PFSK-1 (cell line): Measurements from ENCODE around the gene ENTHD1.

Experiments used
- FOXP2 ChIP-seq: optimal IDR thresholded peaks from 2 replicates; pipeline ENCODE3; 2011; ENCODE audit warnings: borderline replicate concordance, control low read depth, inconsistent platforms; ENCODE audit not compliant: insufficient read depth; ENCODE audit errors: extremely low read length, extremely low read depth
- POLR2AphosphoS5 ChIP-seq: IDR thresholded peaks from 2 replicates; pipeline ENCODE4 v1.6.1; 2012; ENCODE audit warnings: low read depth, mild to moderate bottlenecking, control low read depth, low read length, moderate library complexity
- SIN3A ChIP-seq: IDR thresholded peaks from 2 replicates; pipeline ENCODE4 v1.6.1; 2012; ENCODE audit warnings: mild to moderate bottlenecking, low read length, moderate library complexity, borderline replicate concordance; ENCODE audit not compliant: insufficient read depth
- TAF1 ChIP-seq: IDR thresholded peaks from 2 replicates; pipeline ENCODE4 v1.6.1; 2012; ENCODE audit warnings: low read length, control low read depth, borderline replicate concordance; ENCODE audit not compliant: insufficient read depth
- TF ChIP-seq, protein P1 (sequence below), 2 experiments: IDR thresholded peaks; 2 replicates each; pipeline versions ENCODE4 v1.6.1 to v1.8.0; 2011 to 2012; ENCODE audit warnings: low read depth in 2 of 2, low read length in 2 of 2, control low read depth in 1 of 2, inconsistent platforms in 1 of 2, mild to moderate bottlenecking in 1 of 2, moderate library complexity in 1 of 2; ENCODE audit not compliant: insufficient read depth in 1 of 2

Gene ENTHD1

DNA sequence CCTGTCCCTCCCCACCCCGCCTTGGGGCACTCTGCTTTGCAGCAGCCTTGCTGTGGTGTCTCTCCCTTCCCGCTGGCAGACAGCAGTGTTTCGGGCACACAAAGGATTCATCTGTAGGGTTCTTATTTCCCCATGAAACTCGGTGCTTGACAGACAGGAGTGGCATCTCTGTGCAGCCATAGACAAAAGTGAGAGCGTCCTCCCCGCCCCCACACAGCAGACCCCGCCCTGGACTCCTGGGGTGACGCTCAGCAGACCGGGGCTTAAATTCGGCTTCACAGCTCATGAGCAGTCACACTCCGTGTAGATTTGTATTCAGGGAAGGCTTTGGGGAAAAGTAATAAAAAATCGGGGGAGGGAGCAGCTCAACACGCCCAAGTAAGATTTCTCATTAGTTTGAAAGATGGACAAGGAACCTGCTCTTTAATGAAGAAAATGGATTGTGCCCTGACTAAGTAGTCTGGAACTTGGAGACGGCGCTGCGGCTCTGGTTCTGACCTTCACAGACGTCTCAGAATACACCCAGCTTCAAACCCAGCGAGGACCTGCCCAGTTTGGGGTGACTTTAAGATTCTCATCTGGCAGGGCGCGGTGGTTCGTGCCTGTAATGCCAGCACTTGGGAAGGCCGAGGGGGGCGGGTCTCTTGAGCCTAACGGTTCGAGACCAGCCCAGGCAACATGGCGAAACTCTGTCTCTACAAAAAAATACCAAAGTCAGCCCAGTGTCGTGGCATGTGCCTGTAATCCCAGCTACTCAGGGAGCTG is 187.0 kb downstream of the ENTHD1 start:
- TF ChIP-seq, protein P1, sequence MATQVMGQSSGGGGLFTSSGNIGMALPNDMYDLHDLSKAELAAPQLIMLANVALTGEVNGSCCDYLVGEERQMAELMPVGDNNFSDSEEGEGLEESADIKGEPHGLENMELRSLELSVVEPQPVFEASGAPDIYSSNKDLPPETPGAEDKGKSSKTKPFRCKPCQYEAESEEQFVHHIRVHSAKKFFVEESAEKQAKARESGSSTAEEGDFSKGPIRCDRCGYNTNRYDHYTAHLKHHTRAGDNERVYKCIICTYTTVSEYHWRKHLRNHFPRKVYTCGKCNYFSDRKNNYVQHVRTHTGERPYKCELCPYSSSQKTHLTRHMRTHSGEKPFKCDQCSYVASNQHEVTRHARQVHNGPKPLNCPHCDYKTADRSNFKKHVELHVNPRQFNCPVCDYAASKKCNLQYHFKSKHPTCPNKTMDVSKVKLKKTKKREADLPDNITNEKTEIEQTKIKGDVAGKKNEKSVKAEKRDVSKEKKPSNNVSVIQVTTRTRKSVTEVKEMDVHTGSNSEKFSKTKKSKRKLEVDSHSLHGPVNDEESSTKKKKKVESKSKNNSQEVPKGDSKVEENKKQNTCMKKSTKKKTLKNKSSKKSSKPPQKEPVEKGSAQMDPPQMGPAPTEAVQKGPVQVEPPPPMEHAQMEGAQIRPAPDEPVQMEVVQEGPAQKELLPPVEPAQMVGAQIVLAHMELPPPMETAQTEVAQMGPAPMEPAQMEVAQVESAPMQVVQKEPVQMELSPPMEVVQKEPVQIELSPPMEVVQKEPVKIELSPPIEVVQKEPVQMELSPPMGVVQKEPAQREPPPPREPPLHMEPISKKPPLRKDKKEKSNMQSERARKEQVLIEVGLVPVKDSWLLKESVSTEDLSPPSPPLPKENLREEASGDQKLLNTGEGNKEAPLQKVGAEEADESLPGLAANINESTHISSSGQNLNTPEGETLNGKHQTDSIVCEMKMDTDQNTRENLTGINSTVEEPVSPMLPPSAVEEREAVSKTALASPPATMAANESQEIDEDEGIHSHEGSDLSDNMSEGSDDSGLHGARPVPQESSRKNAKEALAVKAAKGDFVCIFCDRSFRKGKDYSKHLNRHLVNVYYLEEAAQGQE (IDR thresholded peaks at IDR 0.05; ENCODE audit: insufficient read depth in 1 of 2, low read depth in 2 of 2, low read length in 2 of 2): no peak
- TF ChIP-seq SIN3A: no peak
- TF ChIP-seq POLR2AphosphoS5: no peak
- no peak for TF ChIP-seq FOXP2
- TF ChIP-seq TAF1: no peak

DNA sequence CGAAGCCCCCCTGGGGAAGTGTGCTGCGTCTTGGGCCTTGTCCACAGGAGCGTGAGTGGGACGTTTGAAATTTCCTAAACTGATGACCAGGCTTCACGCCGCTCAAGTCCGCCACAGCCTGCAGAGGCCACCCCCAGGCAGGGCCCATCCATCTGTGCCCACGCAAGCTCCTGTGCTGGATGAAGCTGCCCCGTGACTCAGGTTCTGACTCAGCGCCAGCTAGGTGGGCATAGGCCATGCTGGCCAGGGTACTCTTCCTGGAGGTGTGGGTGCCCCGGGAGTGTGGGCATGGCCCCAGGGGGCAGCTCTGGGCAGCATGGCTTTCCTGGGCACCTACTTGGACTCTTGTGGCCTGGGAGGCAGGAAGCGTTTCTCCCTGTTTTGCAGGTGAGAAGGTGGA is 188.2 kb downstream of the ENTHD1 start:
- TF ChIP-seq, protein P1 (IDR thresholded peaks at IDR 0.05; ENCODE audit: insufficient read depth in 1 of 2, low read depth in 2 of 2, low read length in 2 of 2): no peak
- TF ChIP-seq TAF1: no peak
- no peak for TF ChIP-seq SIN3A
- TF ChIP-seq FOXP2: no peak
- TF ChIP-seq POLR2AphosphoS5: no peak

DNA sequence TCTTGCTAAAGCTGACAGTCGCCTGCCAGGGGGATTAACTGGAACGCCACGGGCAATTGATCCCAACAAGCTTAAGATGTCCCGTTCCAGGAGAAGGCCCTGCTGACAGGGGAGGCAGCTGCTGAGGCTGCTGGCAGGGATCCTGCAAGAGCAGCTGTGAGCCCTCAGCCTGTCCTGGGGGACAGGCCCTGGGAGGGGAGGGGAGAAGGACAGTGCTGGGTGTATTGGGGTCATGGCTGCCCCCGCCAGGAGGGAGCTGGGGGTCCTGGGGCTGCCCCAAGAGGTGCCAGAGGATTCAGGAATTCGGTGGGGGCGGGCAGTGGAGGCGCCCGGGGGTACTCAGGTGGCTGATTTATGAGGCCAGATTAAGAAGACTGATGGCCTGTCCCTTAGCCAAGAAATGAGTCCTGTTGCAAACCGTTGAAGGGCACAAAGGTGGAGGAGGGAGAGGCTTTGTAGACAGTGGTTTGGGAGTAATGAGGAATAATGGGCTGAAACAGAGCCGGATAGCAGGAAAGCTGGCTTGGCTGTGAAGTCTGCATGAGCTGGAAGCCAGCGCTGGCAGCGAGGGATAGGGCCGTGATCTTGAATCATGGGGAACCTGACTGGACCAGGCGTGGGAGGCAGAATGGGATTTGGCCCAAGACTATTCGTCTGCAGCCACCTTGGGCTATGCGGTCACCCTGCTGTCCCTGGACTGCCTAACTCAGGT is 189.5 kb downstream of the ENTHD1 start:
- TF ChIP-seq POLR2AphosphoS5: no peak

DNA sequence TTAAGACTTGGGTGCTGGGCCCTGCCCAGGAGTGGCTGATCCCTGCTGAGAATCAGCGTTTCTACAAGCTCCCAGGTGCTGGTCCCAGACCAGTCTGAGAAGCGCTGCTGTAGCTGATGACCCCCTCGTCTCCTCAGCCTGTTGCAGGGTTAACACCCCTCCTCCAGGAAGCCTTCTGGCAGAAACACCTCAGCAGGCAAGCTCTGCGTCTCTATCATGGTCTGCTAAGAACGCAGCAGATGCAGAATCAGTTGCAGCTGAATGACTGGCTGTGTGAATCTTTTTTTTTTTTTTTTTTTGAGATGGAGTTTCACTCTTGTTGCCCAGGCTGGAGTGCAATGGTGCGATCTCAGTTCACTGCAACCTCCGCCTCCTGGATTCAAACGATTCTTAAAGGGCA is 190.5 kb downstream of the ENTHD1 start:
- TF ChIP-seq FOXP2 (no peak), SIN3A (no peak), TAF1 (no peak), POLR2AphosphoS5 (no peak)
- TF ChIP-seq, protein P1 (IDR thresholded peaks at IDR 0.05; ENCODE audit: insufficient read depth in 1 of 2, low read depth in 2 of 2, low read length in 2 of 2): no peak

DNA sequence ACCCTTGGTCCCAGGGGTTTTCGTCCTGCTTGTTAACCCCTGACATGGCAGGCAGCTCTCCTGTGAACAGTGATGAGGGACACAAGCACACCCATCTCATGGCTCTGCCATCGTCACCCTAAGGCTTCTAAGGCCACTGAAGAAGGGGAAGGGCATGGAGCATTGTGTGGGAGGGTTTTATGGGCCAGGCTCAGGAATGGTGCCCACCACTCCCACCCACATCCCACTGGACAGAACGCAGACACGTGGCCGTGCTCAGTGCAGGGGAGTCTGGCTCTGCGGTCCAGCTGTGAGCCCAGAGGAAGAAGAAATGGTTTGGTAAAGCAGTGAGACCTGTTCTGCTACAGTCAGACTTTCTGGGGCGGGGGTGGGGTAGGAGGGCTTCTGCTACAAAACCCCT is 193.0 kb downstream of the ENTHD1 start:
- no peak for TF ChIP-seq FOXP2
- TF ChIP-seq TAF1: no peak

DNA sequence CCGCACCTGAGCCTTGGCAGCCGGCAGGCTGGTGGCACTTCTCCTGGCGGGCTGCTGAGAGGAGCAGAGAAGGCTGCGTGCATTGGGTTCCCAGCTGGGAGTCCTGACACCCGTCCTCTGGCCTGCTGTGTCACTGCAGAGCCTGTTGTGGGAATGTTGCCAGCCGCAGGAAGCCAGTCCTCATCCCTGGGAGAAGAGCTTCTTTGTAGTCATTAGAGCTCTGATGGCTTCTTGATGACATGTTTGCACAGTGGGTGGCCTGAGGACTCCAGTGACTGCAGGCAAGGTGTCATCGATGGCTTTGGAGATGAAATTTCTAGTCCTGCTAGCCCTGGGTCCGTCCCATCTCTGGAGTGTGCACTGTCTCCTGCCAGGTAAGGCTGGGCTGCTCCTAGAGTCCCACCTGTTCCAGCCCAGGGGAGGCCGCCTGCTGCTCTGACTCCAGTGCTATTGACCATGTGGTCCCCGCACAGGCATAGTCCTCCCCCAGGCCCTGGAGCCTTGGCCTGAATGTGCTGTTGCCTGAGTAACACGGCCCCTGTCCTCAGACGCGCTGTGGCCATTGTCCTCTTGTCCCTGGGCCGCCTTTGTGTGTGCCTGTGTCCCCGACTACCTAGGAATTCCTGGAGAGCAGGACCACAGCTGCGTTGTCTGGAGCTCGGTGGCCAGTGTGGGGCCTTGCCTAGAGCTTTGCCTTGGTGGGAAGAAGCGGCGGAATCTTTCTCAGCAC is 193.8 kb downstream of the ENTHD1 start:
- TF ChIP-seq TAF1: no peak
- TF ChIP-seq SIN3A: no peak
- TF ChIP-seq FOXP2: no peak
- TF ChIP-seq, protein P1 (IDR thresholded peaks at IDR 0.05; ENCODE audit: insufficient read depth in 1 of 2, low read depth in 2 of 2, low read length in 2 of 2): no peak
- TF ChIP-seq POLR2AphosphoS5: no peak
